ENCODE measurements around the gene HSPB6.

The HSPB6 gene

DNA sequence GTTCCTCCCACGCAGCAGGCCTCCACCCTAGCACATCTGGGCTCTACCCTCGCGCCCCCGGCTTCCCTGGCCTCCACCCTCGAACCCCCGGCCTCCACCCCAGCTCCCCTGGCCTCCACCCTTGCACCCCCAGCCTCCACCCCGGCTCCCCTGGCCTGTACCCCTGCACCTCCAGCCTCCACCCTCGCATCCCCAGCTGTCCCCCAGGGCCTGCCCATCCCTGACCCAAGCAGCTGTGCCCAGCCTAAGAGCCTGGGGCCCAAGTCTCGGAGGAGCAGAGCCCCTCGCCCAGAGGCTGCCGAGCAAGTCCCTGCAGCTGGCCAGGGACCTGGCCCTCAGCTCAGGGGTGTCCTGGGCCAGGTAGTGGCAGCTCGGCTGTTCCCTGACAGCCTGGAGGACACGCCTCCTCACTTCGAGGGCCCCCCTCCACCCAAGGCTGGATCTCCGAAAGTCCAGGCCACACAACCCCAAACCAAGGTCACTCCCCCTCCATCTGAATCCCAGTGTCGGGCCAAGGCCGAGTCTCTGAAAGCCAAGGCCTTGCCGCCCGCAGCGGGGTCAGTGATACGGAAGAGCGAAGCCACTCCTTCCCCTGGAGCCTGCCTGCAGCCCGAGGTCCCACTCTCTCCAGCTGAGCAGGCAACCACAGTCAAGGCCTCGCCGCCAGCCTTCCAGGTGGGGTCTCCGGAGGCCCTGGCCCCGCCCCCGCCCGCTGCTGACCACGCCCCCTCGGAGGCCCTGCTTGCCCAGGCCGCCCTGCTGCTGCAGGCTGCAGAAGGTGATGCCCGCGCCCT lies 10.7 kb upstream of the HSPB6 start:
- no peak for DNase-seq (ENCODE audit: low read depth)

DNA sequence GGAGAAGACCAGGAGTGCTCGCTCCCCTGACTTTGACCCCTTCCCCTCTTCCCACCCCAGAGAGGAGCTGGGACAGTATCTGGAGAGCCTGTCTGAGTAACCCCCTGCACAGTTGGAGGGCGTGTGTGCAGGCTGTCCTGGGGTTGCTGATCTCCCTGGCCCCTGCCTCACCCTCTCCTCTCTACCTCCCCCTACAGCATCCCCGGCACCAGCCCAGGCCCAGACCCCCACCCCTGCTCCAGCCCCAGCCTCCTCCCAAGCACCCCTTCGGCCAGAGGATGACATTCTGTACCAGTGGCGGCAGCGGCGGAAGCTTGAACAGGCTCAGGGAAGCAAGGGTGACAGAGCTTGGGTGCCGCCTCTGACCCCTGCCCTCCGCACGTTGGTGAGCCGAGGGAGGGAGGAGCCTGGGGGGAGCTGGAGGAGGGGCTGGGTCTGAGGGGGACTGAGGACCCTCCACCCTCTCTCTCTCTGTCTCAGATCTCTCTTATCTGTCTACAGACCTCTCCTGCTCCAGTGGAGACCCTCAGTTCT lies 9.8 kb upstream of the HSPB6 start:
- no peak for DNase-seq (ENCODE audit: low read depth)

DNA sequence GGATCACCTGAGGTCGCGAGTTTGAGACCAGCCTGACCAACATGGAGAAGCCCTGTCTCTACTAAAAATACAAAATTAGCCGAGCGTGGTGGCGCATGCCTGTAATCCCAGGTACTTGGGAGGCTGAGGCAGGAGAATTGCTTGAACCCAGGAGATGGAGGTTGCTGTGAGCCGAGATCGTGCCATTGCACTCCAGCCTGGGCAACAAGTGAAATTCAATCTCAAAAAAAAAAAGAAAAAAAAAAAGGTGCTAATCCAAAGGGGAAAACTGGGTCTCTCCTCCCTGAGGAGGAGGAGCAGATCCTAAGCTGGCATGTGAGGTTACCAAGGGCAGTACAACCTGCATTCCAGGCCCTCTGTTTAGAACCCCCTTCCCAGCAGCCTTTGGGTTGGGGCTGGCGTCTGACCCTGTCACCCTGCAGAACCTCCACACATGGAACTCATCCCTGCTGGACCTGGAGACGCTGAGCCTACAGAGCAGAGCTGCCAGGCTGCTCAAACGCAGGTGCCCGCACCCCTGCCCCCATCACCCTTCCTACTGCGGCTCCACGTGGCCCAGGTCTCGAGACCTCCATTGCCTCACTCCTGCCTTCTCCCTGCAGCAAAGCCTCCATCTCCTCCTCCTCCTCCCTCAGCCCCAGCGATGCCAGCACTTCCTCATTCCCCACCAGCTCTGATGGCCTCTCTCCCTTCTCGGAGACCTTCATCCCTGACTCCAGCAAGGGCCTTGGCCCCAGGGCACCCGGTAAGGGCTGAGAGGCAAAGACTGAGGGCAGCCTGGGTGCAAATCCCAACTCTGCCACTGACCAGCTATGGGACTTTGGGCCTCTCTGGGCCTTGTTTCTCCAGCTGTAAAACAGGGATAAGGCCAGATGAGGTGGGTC lies 7.8 kb upstream of the HSPB6 start:
- no peak for DNase-seq (ENCODE audit: low read depth)

DNA sequence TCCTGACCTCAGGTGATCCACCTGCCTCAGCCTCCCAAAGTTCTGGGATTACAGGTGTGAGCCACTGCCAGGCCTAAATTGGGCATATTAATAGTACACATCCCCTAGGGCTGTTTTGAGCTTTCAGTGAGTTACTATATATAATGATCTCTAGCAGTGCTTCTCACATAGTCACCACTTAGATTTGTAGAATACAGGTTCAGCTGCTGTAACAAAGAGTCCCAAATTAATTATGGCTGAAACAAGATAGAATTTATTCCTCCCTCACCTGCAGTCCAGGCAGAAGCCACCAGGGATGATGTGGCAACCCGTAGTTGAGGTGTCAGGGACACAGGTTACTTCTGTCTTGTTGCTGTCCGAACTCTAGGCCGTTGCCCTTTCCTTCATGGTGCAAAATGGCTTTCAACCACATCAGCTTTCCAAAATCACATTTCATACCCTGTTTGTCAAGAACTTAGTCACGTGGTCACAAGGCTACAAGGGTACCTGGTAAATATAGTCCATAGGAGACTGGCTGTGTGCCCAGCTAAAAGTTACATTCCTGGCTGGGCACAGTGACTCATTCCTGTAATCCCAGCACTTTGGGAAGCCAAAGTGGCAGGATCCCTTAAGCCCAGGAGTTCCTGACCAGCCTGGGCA lies 4.0 kb upstream of the HSPB6 start:
- no peak for DNase-seq (ENCODE audit: low read depth)

DNA sequence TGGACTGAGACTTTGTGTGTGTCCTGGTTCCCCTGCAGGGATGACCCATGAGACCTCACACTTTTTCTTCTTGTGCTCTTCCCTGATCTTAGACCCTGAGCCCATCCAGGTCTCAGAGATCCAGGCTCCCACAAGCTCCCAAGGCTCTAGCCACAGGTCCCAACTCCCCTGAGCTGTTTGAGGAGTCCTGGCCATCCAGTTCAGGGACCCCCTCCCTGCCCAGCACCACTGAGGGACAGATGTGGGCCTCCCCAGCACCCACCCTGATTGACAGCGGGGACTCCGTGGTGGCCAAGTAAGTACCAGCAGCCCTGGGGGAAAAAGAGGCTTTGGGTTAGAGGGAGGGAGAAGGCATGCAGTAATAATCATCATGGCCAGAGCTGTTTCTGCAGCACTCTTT lies 2.9 kb upstream of the HSPB6 start:
- no peak for DNase-seq (ENCODE audit: low read depth)

DNA sequence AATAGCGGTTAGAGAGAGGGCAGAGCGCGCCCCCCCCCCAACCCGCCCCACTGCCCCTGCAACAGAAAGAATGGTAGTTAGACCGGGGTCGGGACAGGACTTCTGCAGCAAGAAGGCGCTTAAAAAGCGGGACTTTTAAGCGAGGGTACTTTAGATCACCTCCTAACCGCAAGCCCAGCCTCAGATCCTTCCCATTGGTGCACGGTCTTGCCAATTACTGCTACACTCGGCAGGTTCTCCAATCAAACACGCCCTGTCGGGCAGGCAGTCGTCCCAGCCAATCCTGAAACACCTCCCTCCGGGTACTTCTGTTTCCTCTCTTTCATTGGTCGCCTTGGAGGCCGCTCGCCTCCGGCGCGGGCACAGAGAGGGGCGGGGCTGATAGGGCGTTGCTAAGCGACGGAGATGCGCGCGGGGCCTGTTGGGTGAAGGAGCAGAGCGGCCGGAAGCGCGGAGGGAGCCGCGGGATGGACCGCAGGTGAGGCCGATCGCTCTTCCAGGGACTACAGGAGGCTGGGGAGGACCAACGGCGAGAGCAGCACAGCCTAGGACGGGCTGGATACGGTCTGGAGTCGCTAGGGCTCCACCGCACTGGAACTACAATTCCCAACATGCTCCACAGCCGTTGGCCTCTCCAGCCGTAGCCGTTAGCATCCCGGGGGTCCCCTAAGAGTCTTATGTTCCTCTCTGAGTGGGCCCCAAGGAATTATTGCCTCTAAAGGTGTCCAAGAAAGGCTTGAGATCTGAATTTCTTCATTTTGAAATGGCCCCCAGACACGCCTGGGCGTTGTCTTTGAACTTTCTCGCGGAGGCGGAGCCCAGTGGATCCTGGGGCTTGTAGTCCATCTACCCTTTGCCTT lies 1.1 kb upstream of the HSPB6 start, which contains the start of gene PROSER3:
Gene PROSER3, plus strand, starts transcription at position 428 of the 860 bp plus-strand sequence. Its CDS starts 40 bp downstream, at position 468.
- DNase-seq (ENCODE audit: low read depth), result peak; percentile 87

DNA sequence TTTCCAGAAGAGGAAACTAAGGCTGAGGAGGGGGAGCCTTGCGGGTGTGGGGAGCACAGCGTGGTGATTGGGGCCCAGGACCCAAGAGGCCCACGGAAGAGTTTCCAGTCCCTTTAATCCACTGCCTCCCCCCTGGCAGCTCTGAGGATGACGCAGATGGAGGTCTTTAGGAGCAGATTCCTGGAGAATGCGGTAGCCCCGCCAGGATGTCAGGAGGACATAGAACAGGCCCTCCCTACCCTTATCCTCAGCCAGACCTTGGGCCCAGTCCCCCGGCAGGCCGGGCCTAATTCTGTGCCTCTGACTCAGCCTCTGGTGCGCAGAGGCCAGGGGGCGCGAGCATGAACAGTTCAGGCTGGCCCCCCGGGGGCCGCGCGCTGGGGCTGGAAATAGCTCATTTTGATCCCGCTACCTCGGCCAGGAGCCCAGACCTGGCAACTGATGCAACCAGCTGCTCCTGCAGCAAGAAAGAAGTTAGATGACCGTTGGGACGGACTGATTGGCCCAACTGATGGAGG lies 461 bp upstream of the HSPB6 start:
- DNase-seq (ENCODE audit: low read depth), result no peak

DNA sequence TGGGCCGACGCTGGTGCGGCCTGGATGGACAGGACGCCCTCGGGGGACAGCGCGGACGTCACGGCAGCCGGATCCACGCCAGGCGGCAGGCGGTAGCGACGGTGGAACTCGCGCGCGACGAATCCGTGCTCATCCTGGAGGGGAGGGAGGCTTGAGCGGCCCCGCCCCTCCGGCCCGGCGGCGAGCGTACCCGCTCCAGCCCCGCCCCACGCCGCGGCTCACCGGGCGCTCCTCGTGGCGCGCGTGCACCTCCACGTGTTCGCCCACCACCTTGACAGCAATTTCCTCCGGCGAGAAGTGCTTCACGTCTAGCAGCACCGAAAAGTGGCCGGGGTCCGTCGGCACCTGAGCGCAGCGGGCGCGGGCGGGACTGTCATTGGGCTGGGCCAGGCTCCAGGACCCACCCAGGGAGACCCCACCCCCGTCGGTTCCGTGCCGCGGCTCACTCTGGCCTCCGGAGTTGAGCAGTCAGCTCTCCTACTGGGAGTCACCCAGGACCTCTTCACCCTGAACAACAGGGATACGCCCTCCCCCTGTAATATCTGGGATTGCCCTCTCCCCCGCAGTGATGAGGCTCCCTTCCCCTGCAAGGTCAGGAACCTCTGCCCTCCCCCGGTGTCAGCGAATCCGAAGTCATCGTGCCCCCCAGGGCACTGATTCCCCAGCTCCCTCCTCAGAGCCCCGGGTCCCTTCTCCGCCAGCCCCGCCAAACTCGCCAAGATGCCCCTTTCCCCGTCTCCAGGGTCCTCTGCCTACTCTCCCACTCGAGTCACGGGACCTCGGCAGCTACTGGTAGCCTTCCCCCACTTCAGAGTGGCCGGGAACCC lies 1.1 kb downstream of the HSPB6 start:
- DNase-seq (ENCODE audit: low read depth), result no peak

DNA sequence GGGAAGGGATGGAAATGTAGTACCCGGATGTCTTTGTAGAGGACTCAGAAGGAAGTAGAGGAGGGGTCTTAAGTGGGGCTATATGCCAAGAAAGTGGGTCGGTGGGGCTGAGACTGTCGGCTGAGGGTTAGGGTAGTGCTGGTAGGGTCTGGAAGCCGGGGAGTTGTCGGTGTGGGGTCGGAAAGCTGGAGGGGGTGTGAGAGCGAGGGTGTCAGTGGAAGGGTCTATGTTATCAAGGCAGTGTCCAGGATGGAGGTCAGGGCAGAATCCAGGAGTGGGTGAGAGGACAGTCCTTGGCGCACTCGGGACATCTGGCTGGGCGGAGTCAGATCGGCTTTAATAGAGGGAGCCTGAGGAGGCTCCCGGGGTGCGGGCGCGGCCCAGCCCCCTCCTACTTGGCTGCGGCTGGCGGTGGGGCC lies 1.7 kb downstream of the HSPB6 start:
- DNase-seq (ENCODE audit: low read depth), result no peak

DNA sequence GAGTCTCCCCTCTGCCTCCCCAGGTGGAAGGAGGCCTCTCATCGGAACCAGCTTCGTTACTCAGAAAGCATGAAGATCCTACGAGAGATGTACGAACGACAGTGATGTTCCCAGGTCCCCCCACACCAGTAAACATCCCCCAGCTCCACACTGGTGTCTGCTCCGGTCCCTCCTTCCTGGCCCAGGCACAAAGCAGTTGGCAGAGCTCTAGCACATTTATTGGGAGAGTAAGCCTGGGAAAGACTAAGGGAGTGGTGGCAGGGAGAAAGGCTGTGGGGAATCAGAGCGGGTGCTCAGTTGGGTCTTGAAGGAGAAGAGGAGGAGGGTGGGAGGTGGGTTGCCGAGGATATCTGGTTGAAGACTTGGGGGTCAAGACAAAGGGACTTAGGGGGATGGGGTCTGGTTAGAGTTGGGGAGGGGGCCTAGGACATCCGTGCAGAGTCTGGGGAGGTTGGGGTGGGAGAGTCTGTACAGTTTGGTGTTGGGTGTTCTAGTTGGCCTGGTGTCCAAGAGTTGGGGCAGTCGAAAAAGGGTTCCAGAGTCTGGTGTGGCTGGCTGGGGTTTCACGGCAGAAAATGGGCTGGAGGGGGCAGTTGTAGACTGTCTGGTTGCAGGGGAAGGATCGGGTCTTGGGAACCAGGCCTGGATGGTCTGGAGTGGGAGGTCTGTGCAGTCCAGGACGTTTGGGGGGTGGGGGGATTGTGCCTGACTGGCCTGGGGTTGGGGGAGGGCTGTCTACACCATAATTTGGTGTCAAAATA lies 2.3 kb downstream of the HSPB6 start:
- no peak for DNase-seq (ENCODE audit: low read depth)

DNA sequence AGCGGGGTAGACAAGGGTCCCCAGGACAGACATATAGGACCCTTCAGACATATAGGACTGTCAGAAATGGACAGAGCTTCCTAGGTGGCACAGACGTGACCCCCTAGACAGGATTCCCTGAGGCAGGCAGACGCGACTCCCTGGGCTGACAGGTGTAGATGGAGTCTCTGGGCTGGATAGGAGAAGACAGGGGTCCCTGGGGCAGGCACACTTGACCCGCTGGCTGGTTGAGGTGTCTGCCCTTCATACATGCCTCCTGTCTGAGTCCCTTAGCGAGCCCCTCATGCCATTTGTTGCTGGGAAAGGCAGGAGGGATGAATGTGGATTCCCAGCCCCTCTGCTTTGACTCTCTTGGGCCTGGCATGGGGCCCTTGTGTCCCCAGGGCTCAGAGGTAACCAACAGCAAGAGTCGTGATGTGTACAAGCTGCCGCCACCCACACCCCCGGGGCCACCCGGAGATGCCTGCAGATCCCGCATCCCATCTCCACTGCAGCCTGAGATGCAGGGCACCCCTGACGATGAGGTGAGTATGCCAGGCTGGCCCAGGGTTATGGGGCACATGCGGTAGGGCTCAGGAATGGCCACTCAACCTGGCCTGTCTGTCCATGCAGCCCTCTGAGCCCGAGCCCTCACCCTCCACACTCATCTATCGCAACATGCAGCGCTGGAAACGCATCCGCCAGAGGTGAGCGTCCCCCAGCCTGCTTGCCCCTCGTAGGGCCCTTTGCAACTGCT lies 3.0 kb downstream of the HSPB6 start:
- no peak for DNase-seq (ENCODE audit: low read depth)

DNA sequence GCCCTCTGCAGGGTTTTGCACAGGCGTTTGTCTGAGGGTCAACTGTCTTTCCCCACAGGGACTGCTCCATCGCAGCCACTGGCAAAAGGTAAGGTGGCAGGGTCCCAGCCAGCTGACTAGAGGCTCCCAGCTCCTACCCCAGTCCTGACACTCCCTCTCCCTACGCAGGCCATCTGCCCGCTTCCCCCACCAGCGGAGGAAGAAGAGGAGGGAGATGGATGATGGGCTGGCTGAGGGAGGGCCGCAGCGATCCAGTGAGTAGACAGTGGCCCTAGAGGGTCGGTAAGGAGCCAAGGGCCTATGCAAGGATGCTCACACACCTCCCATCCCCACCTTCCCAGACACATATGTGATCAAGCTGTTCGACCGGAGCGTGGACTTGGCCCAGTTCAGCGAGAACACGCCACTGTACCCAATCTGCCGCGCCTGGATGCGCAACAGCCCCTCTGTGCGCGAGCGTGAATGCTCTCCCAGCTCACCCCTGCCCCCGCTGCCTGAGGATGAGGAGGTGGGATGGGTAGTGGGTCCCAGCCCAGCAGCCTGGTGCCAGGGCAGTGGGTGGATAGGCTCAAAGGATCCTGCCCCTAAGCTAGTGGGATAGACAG lies 4.0 kb downstream of the HSPB6 start:
- no peak for DNase-seq (ENCODE audit: low read depth)

DNA sequence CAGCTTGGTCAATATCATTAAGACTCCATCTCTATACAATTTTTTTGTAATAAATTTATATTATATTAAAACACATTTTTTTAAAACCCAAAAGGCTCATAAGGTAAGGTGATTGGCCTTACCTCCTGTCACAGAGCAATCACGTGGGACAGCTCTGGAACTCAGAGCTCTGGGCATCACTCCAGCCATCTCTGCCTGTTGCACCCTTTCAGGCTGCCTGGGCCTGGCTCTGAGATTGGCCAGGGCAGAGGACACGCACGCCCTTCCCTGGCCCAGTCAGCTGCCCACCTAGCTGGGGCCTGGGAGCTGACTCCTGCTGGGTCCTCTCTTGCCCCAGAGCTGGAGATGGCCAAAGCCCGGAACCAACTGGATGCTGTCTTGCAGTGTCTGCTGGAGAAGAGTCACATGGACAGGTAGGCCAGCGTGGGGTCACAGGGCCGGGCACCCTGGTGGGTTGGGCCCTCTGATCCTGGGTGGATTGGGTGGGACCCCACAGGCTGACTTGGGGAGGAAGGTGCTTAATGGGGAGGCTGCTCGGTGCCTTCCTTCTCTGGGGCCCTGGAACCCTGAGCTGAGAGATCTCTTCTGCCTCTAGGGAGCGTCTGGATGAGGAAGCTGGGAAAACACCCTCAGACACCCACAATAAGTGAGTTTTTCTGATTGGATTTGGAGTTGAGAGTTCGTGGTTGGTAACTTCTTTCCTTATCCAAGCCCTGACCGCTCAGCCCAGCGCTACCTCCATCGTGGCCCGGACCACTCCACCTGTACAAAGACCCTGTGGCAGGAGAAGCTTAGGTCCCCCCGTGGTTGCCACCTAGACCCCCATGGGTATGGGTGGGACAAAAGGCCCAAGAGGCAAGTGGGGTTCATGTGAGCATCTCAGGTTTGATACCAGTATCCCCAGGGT lies 4.7 kb downstream of the HSPB6 start:
- DNase-seq (ENCODE audit: low read depth), result no peak

DNA sequence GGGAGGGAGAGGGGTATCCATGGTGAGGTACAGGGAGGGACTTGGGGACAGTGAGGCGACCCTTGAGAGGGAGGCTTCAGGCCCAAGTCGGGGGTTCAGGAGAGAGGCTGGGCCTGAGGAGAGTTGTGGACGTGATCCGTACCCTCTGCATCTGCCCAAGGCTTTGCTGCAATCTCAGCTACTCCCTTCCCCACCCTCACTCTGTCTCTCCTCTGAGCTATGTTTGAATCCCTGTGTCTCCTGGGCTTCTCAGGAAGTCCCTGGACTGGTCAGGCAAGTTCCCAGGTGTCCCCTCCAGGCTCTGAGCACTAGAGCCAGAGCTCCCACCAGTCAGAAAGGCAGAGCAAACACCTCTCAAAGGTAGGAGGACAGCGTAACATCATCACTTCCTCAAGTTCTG lies 6.7 kb downstream of the HSPB6 start:
- no peak for DNase-seq (ENCODE audit: low read depth)

DNA sequence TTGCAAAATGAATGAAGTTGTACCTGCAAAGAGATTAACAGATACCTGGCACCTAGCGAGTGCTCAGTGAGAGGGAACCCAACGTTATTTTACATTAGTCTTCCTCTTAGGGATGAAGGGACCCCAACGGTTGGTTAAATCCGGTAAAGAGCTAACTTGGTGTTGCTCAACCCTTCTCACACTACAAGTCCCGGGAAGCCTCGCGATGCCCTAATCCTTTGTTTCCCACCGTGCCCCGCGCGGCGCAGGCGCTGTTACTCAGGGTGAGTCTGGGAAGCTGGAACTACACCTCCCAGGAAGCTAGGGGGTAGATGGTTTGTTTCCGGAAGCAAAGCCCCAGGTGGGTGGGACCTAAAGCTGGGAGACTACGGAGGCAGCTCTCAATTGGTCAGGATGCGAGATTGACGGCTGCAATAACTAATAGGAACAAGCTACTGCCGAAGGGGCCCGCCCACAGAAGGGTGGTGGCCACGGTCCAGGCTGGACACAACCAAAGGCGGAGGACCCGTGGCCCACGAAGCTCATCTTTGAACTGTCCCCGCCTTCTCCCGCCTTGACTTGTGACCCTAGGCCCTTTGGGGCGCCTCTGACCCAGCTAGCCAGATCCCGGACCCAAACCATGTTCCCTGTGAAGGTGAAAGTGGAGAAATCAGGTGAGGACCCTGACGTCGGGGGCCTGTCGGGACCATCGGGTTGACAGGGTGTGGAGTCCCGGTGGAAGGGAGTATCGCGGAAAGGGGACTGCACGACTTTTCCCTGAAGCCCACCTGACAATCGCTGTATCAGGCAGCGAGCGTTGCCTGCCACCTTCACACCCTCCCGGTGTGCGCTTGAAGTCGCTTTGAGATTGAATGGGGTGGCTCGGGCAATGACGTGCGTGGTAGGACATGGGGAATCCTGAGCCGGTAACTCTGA lies 8.5 kb downstream of the HSPB6 start, which contains the start of gene LIN37:
Gene LIN37, plus strand, starts transcription at position 471 of the 915 bp plus-strand sequence. Its CDS starts 149 bp downstream, at position 620.
- peak; percentile 88 for DNase-seq (ENCODE audit: low read depth)

DNA sequence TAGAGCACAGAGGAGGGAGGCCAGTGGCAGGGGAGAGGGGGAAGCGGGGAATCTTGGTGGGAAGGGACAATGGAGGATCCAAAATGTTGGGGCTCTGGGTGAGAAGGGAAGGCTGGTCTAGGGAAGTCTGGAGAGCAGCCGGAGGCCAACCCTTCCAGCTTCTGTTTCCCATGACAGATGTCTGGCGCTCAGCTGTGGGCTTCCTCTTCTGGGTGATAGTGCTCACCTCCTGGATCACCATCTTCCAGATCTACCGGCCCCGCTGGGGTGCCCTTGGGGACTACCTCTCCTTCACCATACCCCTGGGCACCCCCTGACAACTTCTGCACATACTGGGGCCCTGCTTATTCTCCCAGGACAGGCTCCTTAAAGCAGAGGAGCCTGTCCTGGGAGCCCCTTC lies 10.3 kb downstream of the HSPB6 start:
- DNase-seq (ENCODE audit: low read depth), result no peak
